ENCODE data around the gene TNIP2. TPM values are rescaled to one million over a fixed set of nuclear protein-coding genes. Genes with fewer than 3 reads are reported as not detected.
"Not testable (repeated sequence)": the region's sequence is repeated elsewhere in the genome, so short reads cannot be mapped to it uniquely, and the experiment has no call there.

Gene TNIP2
- total RNA-seq, 1 donor = 53.8 TPM

- Histone ChIP-seq H3K4me1 (ENCODE audit: insufficient read depth, low read length) (peaks cover 23% of the 10 kb centered on the region), H3K9me3 (ENCODE audit: low read depth, low read length) (no peaks in the 10 kb centered on the region), H3K27me3 (ENCODE audit: insufficient read depth, low read length) (no peaks in the 10 kb centered on the region), H3K4me3 (ENCODE audit: low read length) (no peak overlapping the region)
Observed at GRCh38 chr4:2744576-2745270, 11.4 kb downstream of the TNIP2 start.

DNA sequence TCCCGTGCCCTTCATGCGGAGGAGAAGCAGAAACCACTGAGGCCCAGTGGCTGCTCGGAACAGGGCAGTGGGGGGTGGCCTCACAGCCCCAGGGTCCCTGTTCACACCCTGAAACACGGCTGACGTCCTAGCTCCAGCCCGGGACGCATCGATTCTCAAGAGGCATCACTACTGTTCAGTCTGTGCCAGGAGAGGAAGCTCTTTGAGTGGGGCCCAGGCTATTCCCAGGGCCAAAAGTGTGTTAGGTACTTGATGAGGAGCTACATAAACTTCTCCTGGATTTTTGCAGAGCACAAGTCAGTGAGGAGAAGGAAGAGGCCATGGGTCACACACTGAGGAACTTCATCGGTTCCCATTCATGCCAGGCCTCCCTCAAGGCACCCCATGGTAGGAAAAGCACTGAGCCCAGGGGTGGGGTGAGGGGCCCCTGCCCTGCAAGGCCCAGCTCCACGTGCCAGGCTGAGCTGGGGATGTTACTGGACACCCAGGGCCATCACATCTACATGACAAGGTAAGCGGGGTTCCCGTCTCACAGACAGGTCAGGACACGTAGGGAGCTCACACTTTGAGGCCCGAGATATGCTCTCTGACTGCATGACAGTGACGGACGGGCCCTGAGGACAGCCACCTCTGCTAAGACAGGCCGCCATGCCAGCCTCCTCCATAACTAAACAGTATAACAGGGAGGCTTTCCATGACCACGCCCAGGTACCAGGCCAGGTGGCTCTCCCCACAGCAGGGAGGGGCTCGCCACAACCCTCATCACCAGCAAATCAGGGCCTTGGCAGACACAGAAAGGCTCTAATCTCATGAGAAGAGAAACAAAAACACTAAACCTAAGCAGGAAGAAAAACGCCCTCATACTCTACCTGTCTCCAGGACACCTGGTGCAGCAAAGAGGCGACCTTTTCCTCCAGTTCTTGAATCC lies 12.4 kb downstream of the TNIP2 start:
- H3K4me3 ChIP-seq (ENCODE audit: low read length) = no peak overlapping the region
- no peaks in the 10 kb centered on the region for H3K9me3 ChIP-seq (ENCODE audit: low read depth, low read length)
- H3K4me1 ChIP-seq (ENCODE audit: insufficient read depth, low read length) = peaks cover 23% of the 10 kb centered on the region
- H3K27me3 ChIP-seq (ENCODE audit: insufficient read depth, low read length) = no peaks in the 10 kb centered on the region

DNA sequence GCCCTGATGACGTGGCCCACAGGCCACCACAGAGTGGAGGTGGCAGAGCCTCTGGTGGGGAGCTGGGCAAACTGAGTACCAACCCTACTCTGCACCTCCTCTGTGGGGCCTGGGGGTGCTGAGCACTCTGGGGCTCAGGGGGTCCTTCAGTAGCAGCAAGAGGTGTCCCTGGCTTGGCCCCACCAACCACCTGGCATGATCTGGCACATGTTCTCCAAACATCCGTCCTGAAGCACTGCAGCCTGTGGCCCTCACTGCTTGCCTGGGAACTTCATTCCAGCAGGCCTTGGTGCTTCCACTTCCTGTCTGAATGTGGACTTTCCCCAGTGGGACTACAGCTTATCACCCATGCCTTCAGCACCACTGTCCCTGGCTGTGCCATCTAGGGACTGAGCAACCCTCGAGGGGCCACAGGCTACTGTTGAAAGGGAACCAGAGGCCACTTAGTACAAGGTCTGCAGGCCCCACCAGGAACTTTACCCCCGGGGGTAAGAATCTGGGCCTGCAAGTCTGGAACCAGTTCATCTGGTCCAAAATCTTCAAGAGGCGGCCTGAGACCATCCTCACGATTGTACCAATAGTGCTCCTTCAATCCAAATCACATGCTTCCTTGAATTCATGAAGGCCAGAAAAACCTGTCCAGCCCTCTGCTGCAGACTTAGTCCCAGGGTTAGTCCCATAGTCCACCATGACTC lies 13.2 kb downstream of the TNIP2 start:
- H3K27me3 ChIP-seq (ENCODE audit: insufficient read depth, low read length) = no peaks in the 10 kb centered on the region
- no peak overlapping the region for H3K4me3 ChIP-seq (ENCODE audit: low read length)

GRCh38 chr4:2742081-2742822 lies 13.9 kb downstream of the TNIP2 start:
- Histone ChIP-seq H3K4me1 (ENCODE audit: insufficient read depth, low read length) (peaks cover 19% of the 10 kb centered on the region), H3K9me3 (ENCODE audit: low read depth, low read length) (no peaks in the 10 kb centered on the region), H3K4me3 (ENCODE audit: low read length) (no peak overlapping the region), H3K27me3 (ENCODE audit: insufficient read depth, low read length) (no peaks in the 10 kb centered on the region)

More for the DNA sequence above, 13.2 kb downstream of the TNIP2 start:
- no peaks in the 10 kb centered on the region for H3K9me3 ChIP-seq (ENCODE audit: low read depth, low read length)
- H3K4me1 ChIP-seq (ENCODE audit: insufficient read depth, low read length) = peaks cover 23% of the 10 kb centered on the region

DNA sequence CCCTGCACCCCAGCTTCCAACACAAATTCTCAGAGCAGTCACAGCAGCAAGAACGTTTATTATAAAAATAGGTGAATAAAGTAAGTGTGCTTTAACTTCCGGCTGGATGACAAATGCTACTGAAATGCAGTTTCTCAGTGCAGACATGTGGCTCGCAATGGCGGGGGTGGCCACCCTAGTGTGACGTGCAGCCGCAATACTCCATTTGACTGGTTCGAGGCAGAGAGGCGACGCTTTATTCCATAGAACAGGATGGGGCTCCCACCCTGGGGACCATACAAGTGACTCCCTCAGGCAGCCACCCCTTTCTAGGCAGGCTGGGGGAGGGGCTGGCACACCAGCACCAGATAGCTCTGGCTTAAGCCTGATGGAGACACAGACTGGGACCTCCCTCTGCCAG lies 14.5 kb downstream of the TNIP2 start:
- Histone ChIP-seq H3K4me3 (ENCODE audit: low read length) (no peak overlapping the region), H3K4me1 (ENCODE audit: insufficient read depth, low read length) (peaks cover 13% of the 10 kb centered on the region), H3K9me3 (ENCODE audit: low read depth, low read length) (peaks cover under 1% of the 10 kb centered on the region), H3K27me3 (ENCODE audit: insufficient read depth, low read length) (no peaks in the 10 kb centered on the region)

GRCh38 chr4:2738296-2738695 lies 17.8 kb downstream of the TNIP2 start:
- H3K4me1 ChIP-seq (ENCODE audit: insufficient read depth, low read length); H3K9me3 ChIP-seq (ENCODE audit: low read depth, low read length); H3K27me3 ChIP-seq (ENCODE audit: insufficient read depth, low read length); H3K4me3 ChIP-seq (ENCODE audit: low read length): not testable (repeated sequence)

- Histone ChIP-seq H3K4me1 (ENCODE audit: insufficient read depth, low read length) (peaks cover 6% of the 10 kb centered on the region), H3K4me3 (ENCODE audit: low read length) (no peak overlapping the region), H3K9me3 (ENCODE audit: low read depth, low read length) (peaks cover 8% of the 10 kb centered on the region), H3K27me3 (ENCODE audit: insufficient read depth, low read length) (no peaks in the 10 kb centered on the region)
Observed at GRCh38 chr4:2735869-2736268, 20.3 kb downstream of the TNIP2 start.

DNA sequence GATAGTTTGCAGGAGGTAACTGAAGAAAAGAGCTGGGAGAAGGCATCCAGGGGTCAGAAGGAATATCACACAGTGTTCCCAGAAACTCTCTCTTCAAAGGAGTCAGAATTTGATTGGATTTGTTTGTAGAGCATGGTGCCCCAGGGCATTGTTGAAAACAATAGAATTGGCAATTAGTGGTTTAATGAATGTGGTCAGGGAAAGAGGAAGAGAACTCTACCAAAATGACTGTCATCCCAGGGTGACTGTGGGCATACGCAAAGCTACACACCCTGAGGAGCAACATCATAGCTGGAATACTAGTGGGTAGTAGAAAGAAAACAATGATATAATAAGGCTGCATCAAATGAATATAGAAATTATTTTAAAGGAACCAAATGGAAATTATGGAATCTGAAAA lies 21.5 kb downstream of the TNIP2 start:
- no peak overlapping the region for H3K4me3 ChIP-seq (ENCODE audit: low read length)
- peaks cover 6% of the 10 kb centered on the region for H3K4me1 ChIP-seq (ENCODE audit: insufficient read depth, low read length)
- H3K27me3 ChIP-seq (ENCODE audit: insufficient read depth, low read length) = no peaks in the 10 kb centered on the region
- peaks cover 8% of the 10 kb centered on the region for H3K9me3 ChIP-seq (ENCODE audit: low read depth, low read length)

DNA sequence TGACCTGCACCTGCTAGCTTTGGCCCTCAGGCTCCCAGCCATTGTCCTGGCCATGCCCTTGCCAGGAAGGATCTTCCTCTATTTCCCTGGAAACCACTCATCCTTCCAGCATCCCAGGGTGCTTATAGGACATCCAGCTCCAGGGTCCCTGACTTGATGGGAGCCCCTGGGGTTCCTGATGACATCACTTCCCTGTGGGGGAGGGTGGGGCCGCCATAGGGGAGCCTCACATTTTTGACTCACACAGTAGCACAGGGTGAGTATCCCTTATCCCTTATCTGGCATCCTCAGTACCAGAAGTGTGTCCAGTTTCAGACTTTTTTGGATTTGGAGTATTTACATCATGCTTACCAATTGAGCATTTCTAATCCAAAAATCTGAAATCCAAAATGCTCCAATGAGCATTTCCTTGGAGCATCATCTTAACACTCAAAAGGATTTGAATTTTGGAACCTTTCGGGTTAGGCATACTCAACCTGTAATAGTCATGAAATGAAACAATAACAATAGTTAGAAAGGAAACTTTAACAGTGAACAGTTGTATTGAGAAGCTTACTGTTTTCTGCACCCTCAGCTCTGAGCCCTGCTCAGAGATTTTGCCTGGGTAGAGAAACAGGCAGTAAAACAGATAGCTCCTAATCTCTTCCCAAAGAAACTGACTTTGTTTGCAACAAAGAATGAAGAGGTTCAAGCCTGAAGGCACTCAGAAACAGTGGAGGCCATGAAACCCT lies 22.1 kb downstream of the TNIP2 start:
- Histone ChIP-seq H3K9me3 (ENCODE audit: low read depth, low read length) (peaks cover 8% of the 10 kb centered on the region), H3K27me3 (ENCODE audit: insufficient read depth, low read length) (no peaks in the 10 kb centered on the region), H3K4me1 (ENCODE audit: insufficient read depth, low read length) (peaks cover 6% of the 10 kb centered on the region), H3K4me3 (ENCODE audit: low read length) (no peak overlapping the region)

DNA sequence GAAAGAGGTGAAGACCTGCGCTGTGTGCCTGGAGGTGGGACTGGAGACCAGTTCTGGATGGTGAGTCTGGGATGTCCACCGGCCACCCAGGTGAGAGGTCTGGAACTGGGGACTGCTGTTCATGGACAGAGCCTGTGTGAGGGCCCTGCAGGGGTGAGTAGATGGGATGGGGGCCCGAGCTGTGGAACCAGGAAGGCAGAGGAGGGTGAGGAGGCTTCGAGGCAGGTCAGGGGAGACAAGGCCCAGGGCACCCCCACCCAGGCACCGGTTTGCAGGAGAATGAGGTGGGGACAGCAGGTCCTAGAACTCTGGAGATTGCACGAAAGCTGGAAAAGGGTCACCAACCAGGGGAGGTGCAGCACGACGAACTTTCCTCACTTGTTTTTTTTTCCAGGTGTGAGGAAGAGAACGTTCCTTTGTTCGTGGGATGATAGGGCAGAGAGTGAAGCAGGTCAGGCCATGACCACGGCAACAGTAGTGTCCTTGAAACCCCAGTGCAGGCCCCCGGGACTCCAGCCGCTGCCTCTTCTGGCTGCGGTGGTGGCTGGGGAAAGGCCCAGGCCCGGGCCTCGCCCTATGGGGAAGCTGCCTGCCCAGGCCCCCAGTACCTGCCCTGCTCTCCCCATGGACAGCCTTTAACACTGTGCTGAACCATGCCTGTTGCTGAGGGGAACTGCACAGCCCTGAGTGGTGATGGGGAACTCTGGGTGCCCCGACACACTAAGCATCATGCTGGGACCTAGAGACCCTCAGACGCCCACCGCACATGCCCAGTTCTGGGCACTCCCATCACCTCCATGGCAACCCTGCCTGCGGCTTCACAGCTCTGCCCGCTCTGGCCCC lies 22.9 kb downstream of the TNIP2 start:
- H3K9me3 ChIP-seq (ENCODE audit: low read depth, low read length) = peaks cover 8% of the 10 kb centered on the region
- peaks cover 6% of the 10 kb centered on the region for H3K4me1 ChIP-seq (ENCODE audit: insufficient read depth, low read length)
- no peaks in the 10 kb centered on the region for H3K27me3 ChIP-seq (ENCODE audit: insufficient read depth, low read length)
- H3K4me3 ChIP-seq (ENCODE audit: low read length) = no peak overlapping the region

- Histone ChIP-seq H3K27me3 (ENCODE audit: insufficient read depth, low read length) (no peaks in the 10 kb centered on the region), H3K4me1 (ENCODE audit: insufficient read depth, low read length) (peaks cover 6% of the 10 kb centered on the region), H3K4me3 (ENCODE audit: low read length) (no peak overlapping the region), H3K9me3 (ENCODE audit: low read depth, low read length) (peaks cover 8% of the 10 kb centered on the region)
Observed at GRCh38 chr4:2732526-2732925, 23.6 kb downstream of the TNIP2 start.

DNA sequence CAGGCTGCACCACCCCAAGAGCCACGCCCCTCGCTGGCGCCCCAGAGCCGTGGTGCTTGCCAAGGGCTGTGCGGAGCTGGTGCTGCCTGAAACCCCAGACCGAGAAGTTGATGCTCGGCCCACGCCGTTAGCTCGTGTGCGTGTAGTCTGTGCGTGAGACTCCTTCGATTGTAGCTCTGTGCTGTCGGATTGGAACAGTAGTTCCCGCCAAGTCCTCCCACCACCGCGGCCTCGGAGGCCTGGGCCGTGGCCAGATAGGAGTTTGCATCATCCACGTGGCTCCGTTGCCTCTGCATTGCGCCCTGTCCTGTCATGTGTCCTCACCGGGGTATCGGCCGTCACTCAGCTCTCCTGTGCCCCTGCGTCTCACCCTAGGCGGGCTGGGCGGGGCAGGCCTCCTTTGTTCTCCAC lies 24.2 kb downstream of the TNIP2 start:
- peaks cover 8% of the 10 kb centered on the region for H3K9me3 ChIP-seq (ENCODE audit: low read depth, low read length)
- no peaks in the 10 kb centered on the region for H3K27me3 ChIP-seq (ENCODE audit: insufficient read depth, low read length)
- no peak overlapping the region for H3K4me3 ChIP-seq (ENCODE audit: low read length)
- peaks cover 6% of the 10 kb centered on the region for H3K4me1 ChIP-seq (ENCODE audit: insufficient read depth, low read length)

- Histone ChIP-seq H3K4me1 (ENCODE audit: insufficient read depth, low read length) (peaks cover 3% of the 10 kb centered on the region), H3K9me3 (ENCODE audit: low read depth, low read length) (no peaks in the 10 kb centered on the region), H3K27me3 (ENCODE audit: insufficient read depth, low read length) (no peaks in the 10 kb centered on the region), H3K4me3 (ENCODE audit: low read length) (no peak overlapping the region)
Observed at GRCh38 chr4:2729533-2729875, 26.6 kb downstream of the TNIP2 start.

Measured in mononuclear cell (primary cell).